GM18520 (cell line): ENCODE data around the gene CCL17.
"Not testable (repeated sequence)": the region's sequence is repeated elsewhere in the genome, so short reads cannot be mapped to it uniquely, and the experiment has no call there.

Source experiments
- ATAC-seq: cut with Tn5 transposase; IDR thresholded peaks from one replicate; pipeline ENCODE4 v1.9.1; 2021; ENCODE audit not compliant: unreplicated experiment

The CCL17 gene

GRCh38 chr16:57395026-57395425 is 9.5 kb upstream of the CCL17 start:
- no peak for ATAC-seq

GRCh38 chr16:57396786-57397185 is 7.8 kb upstream of the CCL17 start:
- ATAC-seq: no peak

GRCh38 chr16:57397493-57397892 is 7.1 kb upstream of the CCL17 start:
- ATAC-seq: not testable (repeated sequence)

- ATAC-seq: no peak
These were observed 2.5 kb upstream of the CCL17 start for GRCh38 chr16:57401943-57402640.

- no peak for ATAC-seq
These were observed 530 bp downstream of the CCL17 start for GRCh38 chr16:57405097-57405496.

GRCh38 chr16:57406881-57407280 is 2.3 kb downstream of the CCL17 start:
- no peak for ATAC-seq

- ATAC-seq: no peak
These were observed 3.2 kb downstream of the CCL17 start for GRCh38 chr16:57407521-57408353.

- no peak for ATAC-seq
These were observed 4.5 kb downstream of the CCL17 start for GRCh38 chr16:57409065-57409464.

- no peak for ATAC-seq
These were observed 5.5 kb downstream of the CCL17 start for GRCh38 chr16:57409870-57410587.

GRCh38 chr16:57411362-57411976 is 6.9 kb downstream of the CCL17 start:
- ATAC-seq: no peak

- no peak for ATAC-seq
These were observed 8.0 kb downstream of the CCL17 start for GRCh38 chr16:57412584-57412983.

- no peak for ATAC-seq
These were observed 8.7 kb downstream of the CCL17 start for GRCh38 chr16:57413301-57413730.

- no peak for ATAC-seq
These were observed 9.2 kb downstream of the CCL17 start for GRCh38 chr16:57413733-57414132.

- no peak for ATAC-seq
These were observed 11.5 kb downstream of the CCL17 start for GRCh38 chr16:57416084-57416483.

GRCh38 chr16:57419506-57419905 is 14.9 kb downstream of the CCL17 start:
- ATAC-seq: no peak

- ATAC-seq: no peak
These were observed 17.7 kb downstream of the CCL17 start for GRCh38 chr16:57422026-57422944.

GRCh38 chr16:57423152-57423551 is 18.6 kb downstream of the CCL17 start:
- ATAC-seq: no peak

- ATAC-seq: no peak
These were observed 20.0 kb downstream of the CCL17 start for GRCh38 chr16:57424583-57424982.

GRCh38 chr16:57426356-57426755 is 21.8 kb downstream of the CCL17 start:
- no peak for ATAC-seq

GRCh38 chr16:57427307-57427706 is 22.7 kb downstream of the CCL17 start:
- ATAC-seq: no peak
